ENCODE data around the gene YTHDC1.

GRCh38 chr4:68337004-68337403 is 12.9 kb downstream of the YTHDC1 start:
- no peak for TF ChIP-seq ZNF441 (CRISPR knock-in tag; IDR thresholded peaks at IDR 0.05; ENCODE audit: borderline replicate concordance)
- TF ChIP-seq POLR2AphosphoS5 (IDR thresholded peaks at IDR 0.05; ENCODE audit: low read depth, low read length), result no peak
- TF ChIP-seq TEF (CRISPR knock-in tag; IDR thresholded peaks at IDR 0.05), result no peak
- no peak for TF ChIP-seq MTF1 (CRISPR knock-in tag; IDR thresholded peaks at IDR 0.05)
- no peak for TF ChIP-seq FOSL1 (CRISPR knock-in tag; IDR thresholded peaks at IDR 0.05; ENCODE audit: borderline replicate concordance)
- no peak for TF ChIP-seq PPARG (CRISPR knock-in tag; conservative IDR thresholded peaks at IDR 0.05)
